GM21619 (cell line): ENCODE results near the gene WDPCP.
"Not testable (repeated sequence)": the region's sequence is repeated elsewhere in the genome, so short reads cannot be mapped to it uniquely, and the experiment has no call there.

Experiments used
- ATAC-seq: cut with Tn5 transposase; IDR thresholded peaks from one replicate; pipeline ENCODE4 v1.9.1; 2021; ENCODE audit not compliant: unreplicated experiment

The WDPCP gene

DNA sequence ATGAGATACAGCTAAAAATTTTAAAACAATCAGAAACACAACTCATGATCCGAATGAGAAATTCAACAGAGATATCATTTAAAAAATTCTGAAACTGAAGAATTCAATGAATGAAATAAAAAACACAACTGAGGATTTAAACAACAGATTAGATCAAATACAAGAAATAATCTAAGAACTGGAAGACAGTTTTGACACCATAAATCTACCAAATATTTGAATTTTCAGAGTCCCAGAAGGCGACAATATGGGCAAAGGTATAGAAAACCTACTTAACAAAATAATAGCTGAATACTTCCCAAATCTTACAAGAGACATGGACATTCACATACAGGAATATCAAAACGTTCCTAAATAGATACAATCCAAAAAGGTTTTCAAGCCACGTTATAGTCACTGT lies 315.7 kb downstream of the WDPCP start:
- ATAC-seq, result no peak

DNA sequence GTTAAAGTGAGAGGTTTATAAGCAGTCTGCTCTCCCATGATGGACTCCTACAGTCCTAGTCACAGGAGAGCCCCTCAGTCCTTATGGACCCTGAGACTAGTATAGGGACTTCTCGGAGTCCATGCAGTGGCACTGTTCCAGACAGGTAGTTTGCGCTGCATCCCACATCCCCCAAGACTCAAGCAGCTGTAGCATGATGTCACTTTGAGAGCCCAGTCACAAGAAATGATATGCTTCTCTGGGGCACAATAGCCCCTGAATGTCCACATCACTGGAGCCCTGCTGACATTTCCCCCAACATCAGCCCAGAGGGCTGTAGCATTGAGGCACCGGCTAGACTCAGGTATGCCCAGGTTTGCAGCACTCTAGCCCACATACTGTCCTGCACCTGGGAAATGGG lies 317.6 kb downstream of the WDPCP start:
- ATAC-seq, result no peak

DNA sequence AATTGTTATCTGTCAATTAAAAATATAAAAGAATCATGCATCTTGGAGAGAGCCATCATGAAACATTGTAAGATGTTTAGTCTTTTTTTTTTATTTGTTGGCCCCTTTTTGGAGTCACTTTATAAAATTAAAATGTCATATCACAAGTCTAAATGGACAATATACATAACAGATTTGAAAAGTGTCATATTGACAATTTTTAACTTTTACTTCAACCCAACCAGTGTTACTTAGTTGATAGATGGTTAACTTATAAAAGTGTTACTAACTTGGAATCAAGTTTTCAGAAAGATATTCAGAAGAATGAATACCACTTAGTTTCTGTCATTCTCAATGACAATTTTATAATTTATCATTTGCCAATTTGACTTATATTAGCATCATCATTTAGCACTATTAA lies 319.3 kb downstream of the WDPCP start:
- no peak for ATAC-seq

DNA sequence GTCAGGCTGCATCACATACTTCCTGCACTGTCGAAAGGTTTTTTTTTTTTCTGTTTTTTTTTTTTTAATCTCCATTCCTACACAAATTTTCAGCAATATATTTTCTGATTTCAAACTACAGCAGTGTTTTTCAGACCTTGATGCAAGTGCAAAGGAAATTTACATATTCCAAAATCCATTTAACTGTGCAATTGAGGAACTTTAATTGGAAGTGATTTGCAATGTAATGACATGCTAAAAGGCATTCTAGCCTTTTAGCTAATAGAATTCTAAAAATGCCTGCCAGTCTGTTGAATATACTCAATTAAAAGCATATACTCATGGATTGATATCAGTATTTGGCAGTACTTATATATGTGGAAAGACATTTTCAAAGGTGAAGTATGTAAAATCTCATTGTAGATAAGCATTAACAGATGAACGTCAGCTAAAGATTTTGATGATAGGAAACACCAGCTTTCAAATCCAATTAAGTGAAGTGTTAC lies 327.1 kb downstream of the WDPCP start:
- ATAC-seq, result no peak

DNA sequence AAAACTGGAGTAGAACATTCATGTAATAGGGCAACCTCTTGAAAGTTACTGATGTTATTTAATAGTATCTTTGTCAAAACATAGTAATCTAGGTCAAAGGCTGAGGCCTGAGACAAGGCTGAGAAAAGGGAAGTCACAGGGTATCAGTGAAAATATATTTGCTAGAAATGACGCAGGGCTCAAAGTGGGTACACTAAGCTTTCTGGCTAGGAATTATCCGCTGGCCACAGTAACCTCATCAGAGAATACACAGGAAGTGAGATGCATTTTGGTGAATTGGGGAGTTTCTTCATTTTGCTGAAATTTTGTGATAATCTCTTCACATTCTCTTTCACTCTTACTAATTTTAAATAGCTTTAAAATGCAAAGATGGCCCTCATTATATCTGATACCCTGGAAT lies 330.8 kb downstream of the WDPCP start:
- no peak for ATAC-seq

DNA sequence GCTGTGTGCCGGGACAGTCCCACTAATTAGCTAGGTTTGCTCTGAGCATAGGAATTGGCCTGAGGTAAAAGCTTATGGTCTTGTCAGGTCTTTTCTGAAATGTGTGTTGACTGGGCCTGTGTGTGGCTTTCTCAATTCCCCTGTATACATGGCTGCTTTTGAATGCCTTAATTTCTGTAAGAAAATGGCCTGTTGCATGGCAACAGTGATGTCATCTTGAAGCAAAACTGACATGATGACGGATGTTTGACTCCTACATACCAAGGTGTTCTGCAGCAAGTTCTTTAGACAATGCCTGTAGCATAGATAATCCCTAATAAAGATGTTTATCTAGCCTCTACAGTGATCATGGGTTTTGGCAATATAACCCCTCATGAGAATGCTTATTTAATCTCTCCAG lies 339.1 kb downstream of the WDPCP start:
- ATAC-seq, result no peak

DNA sequence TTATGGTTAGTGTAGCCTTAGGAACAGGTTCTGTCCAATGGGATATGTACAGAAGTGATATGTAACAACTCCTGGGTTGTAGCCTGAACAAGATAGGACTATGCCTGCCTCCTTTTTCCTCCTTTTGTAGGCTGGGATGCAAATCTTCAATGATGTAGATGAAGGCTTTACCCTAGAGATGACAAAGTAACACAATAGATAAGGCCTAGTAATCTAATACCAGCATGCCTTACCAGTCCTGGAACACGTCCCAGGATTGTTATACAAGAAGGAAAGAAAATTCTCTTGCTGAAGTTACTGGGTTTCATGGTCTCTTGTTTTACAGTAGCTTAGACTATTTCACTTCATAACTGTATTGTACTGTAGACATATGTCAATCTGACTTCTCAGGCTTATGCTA lies 345.5 kb downstream of the WDPCP start:
- no peak for ATAC-seq

DNA sequence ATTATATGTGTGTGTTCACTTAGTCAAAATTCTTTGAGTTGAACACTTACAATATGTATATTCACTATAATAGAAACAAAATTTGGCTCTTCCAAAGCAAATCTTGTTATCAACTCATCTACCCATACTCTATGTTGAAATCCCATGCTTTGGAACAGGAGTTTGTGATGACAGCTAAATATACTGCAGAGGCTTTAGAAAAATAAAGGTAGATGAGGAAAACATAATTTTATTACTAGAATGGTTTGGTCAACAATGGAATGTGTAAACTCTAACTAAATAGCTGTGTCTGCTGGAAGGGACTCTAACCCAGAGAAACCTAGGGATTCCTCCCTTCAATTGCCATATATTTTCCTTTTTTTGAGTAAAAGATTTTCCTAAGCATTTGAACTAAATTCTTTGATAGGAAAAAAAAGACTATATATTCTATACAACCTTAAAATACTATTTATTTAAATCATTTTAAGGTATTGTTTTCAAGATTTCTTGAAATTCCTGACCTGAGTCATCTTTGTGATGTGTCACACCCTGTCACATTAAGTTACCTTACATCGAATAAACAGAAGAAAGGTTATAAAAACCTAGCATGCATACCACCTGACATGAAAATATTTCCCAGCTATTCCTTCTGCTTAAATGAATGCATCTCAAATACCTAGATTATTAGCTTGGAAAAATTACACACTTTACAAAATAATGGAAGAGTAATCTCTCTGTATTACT lies 362.2 kb downstream of the WDPCP start:
- no peak for ATAC-seq

DNA sequence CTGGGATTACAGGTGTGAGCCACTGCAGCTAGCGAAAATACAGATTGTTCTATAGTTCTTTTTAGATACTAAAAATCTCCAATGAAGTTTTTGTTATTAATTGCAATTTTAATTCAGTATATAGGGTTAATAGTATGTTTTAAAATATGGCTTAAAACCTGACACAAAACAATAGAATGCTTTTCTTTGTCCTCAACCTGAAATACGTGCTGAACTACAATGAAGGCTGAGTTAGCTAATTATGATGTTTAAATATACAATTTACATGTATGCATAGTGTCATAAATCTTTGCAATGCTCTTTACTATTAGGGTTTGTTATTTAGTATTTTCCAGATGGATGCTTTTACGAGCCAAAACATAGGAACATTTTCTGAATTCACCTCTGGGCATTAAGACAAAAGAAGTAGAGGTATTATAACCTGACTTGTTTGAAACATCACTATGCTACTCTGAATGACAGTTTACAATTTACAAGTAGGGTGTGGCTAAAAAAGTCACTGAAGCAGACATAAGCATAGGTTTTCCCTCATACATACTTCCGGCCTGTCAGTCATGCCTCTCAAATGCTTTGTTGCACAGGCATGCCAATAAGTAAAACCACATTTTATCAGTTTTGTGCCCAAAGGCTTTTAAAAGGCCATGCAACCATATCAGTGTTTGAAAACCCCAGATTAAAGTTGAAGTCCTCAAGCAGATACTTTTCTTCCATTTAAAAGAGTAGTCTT lies 369.3 kb downstream of the WDPCP start:
- no peak for ATAC-seq

DNA sequence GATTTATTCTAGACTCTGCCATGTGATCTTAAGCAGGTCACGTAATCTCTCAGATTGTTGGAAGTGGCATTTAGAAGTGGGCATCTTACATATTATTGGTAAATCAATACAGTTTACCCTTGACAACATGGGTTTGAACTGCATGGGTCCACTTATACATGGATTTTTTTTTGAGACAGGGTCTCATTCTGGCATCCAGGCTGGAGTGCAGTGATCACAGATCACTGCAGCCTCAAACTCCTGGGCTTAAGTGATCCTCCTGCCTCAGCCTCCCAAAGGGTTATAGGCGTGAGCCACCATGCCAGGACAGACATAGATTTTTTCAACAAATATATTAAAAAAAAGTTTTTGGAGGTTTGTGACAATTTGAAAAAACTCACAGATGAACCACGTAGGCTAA lies 393.0 kb downstream of the WDPCP start:
- no peak for ATAC-seq

DNA sequence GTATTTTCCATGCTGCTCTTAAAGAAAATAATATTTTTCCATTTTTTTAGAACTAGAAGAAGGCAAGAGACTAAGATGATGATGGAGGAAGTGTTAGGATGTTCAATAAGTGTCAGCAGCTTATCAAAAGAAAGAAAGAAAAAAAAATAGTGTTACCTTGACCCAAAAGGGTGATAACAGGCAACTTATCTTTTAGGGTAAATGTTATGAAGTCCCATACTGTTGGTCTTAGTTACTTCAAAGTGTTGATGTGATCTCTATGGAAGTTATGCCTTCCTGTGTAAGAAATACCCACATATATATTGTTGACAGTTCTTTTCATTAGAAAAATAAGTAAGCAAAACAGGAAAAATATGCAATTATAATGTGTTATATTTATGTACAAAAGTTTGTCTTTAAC lies 394.1 kb downstream of the WDPCP start:
- no peak for ATAC-seq

DNA sequence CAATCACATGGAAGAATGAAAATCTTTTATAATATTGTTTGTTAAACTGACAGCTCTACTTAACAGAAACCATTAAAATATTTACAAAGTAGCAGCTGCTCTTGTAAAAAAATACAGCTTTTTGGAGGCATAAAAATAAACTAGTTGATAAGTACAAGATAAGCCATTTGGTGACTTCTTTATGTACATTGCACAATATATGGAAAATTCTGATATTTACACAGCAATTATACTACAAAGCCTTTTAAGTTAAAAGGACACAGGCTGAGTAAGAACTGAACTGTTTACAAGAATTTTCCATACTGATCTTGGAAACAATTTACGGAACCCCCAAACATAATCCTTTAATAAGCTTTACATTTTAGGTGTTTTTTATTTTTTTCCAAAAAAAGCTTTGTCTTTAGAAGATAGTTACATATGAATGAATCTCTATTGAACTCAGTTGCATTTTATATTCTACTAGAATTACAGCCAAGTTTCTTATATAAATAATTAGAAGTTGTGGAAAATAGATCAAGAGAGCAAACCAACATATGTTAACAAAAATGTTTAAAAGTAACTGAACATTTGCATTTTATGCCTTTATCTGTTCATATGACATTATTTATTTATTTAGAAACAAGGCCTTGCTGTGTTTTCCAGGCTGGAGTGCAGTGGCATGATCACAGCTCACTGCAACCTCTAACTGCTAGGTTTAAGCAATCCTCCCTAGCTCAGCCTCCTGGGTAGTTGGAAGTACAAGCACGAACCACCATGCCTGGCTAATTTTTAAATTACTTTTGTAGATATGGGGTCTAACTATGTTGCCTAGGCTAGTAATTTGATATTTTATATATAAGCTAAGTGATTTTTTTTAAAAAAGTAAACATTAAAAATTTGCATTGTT lies 395.1 kb downstream of the WDPCP start:
- no peak for ATAC-seq

DNA sequence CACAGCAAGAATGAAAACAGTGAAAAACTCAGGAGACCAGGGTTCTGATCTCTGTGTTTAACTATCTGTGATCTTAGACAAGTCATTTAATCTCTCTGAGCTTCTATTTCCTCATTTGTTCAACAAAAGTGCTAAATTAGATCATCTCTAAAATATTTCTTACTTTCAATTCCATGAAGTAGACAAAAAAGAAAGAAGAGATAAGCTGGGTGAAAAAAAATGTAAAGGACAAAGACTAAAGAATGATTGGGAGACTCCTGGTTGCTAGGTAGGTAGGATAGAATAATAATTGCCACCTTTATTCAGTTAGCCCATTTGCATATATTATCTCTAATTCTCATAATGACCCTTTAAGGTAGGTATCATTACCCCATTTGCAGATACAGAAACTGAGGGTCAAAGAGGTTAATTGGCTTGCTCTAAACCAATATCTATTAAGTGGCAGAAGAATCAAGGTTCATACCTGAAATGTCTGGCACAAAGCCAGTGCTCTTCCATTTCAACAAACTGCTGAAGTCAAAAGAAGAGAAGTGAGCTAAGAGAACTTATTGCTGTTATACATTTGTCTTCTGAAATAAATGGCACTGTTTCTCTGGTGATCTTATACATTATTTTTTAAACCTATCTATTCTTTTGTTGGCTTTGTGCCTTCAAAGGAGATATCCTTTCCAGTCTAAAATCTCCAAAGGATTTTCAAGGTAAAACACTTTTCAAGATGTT lies 395.9 kb downstream of the WDPCP start:
- ATAC-seq, result no peak

DNA sequence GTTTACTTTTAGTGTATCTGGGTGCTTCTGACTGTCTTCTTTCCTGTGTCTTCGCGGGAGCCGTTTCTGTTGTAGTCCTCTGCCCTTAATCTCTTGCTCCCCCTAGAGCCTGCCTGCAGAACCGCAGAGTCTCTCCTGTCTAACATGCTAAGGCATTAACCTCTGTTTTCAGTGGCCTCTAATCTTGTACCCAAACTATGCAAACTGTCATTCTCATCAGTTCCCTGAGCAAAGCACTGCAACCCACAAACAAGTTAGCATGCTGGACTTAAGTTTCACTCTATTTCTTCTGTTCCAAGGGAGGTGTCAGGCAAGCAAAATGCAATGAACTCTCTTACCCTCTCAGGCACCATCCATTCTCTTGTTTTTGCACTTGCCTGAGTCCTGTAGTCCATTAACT lies 399.3 kb downstream of the WDPCP start:
- peak; percentile 65 for ATAC-seq

DNA sequence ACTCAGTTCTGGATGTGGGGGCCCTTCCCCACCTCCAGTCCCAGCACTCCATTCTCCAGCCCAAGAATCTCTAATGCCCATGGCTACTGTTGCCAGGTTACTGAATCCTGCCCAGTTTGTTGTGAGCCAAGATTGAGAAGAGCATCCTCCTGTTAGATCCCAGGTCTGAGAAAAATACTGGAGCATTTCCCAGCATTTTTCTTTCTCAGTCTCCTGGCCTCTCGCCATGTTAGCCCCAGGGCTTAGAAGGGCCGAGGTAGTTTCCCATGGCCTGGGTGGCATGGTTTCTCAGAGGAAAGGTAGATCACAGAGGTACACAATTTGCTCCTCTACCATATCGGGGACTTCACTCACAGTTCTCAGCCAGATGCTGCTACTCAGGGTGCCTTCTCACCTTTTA lies 401.9 kb downstream of the WDPCP start:
- ATAC-seq, result no peak

DNA sequence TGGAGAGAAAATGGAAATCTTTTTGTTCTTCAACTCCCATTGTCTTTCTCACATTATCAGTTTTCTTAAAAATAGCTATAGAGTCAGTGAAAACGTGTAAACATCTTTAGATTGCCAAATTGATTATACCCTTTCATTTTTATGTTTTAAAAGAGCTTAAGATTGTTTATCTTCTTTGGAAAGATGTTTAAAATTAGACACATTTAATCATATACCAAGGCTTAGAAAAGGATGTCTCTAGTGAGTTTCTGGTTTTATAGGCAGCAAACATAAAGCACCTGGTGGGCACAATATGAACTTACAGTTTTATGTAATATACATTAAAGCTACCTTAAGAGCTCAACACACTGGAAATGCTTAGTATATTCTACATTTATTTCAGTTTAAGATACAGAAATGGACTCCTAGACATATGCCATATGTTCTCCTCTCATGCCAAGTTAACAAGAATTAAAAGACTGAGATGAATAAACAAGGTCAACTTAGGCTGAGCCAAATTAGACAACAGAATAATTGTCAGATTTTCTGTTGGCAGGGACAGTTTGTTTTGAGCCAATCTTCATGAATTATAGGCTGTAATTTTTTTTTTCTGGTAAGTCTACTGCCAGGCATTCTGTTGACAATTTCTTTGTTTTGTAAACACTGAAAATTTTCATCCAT lies 425.0 kb downstream of the WDPCP start:
- ATAC-seq, result no peak

DNA sequence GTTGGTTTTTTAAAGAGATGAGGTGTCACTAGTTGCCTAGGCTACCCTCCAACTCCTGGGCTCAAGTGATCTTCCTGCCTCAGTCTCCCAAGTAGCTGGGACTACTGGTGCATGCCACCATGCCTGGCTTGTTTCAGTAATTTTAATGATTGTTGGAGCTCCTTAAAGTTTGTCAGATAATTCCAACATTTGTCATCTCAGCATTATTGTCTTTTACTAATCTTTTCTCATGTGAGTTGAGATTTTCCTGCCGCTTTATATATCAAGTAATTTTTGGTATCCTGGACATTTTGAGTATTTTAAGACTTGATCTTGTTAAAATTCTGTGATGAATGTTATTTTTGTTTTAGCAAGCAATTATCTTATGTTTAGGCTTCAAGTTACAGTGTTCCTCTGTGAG lies 429.0 kb downstream of the WDPCP start:
- no peak for ATAC-seq

DNA sequence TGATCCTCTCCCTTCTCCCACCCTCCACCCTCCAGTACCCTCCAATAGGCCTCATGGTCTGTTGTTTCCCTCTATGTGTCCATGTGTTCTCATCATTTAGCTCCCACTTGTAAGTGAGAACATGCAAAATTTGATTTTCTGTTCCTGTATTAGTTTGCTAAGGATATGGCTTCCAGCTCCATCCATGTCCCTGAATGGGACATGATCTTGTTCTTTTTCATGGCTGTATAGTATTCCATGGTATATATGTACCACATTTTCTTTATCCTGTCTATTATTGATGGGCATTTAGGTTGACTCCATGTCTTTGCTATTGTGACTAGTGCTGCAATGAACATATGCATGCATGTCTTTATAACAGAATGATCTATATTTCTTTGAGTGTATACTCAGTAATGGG lies 451.6 kb downstream of the WDPCP start:
- not testable (repeated sequence) for ATAC-seq

DNA sequence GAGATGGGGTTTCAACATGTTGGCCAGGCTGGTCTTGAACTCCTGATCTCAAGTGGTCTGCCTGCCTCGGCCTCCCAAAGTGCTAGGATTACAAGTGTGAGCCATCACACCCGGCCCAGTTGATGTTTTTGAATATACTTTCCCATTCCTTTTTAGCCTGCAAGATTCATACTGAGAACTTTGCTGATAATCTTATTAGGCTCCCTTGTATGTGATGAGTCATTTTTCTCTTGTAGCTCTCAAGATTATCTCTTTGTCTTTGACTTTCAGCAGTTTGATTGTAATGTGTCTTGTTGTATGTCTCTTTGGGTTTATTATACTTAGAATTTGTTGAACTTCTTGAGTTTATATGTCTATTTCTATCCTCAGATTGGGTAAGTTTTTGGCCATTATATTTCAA lies 456.3 kb downstream of the WDPCP start:
- ATAC-seq, result no peak

DNA sequence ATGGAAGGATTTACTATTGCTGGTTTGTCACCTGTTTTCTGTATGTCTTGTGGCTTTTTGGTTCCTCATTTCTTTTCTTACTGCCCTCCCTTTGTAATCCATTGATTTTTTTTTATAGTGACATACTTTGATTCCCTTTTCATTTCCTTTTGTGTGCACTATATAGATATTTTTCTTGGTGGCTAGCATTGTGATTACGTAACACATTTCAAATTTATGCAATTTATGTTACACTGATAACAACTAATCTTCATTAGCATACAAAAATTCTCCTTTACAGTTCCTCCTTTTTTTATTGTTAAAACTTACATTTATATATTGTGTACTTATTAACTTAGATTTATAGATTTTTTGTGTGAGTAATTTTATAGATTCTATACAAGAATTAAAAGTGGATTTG lies 457.1 kb downstream of the WDPCP start:
- no peak for ATAC-seq

DNA sequence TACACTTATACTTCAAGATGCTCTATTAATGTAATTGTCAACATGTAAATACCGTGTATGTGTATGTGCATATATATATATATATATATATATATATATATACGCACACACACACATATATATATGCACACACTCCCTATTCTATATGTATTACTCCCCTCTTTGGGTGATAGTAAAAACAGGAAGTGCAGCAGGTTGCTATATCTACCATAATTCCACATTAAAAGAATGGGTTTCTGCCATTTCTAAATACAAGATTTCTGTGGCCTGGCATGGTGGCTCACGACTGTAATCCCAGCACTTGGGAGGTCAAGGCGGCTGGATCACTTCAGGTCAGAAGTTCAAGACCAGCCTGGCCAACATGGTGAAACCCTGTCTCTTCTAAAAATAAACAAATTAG lies 460.7 kb downstream of the WDPCP start:
- ATAC-seq, result no peak
